HL-60 (cell line): ENCODE data around the gene ACCS.

Experiments
- DNase-seq, 2 experiments: peaks; one replicate each; pipeline ENCODE4 v3.0.0-alpha.2; 2010 to 2020; ENCODE audit warnings: low read depth in 1 of 2, low spot score in 1 of 2
- H3K27ac ChIP-seq: fragments of 250-450 bp; sonication (Bioruptor Pico); replicated peaks from 2 replicates; pipeline ENCODE4 v1.5.1; 2020; ENCODE audit warnings: mild to moderate bottlenecking, moderate library complexity
- H3K27me3 ChIP-seq: fragments of 250-450 bp; sonication (Bioruptor Pico); 2 replicates; pipeline ENCODE4 v1.5.1; 2021; ENCODE audit warnings: mild to moderate bottlenecking, moderate library complexity; ENCODE audit not compliant: insufficient read depth, poor library complexity, severe bottlenecking
- H3K4me3 ChIP-seq: replicated peaks from 2 replicates; pipeline ENCODE4 v1.5.1; 2011; ENCODE audit warnings: mild to moderate bottlenecking, control low read depth, low read length; ENCODE audit not compliant: insufficient read depth
- CTCF ChIP-seq: IDR thresholded peaks from one replicate; pipeline ENCODE4 v1.5.1; 2011; ENCODE audit warnings: low read length, control low read depth, inconsistent platforms; ENCODE audit not compliant: insufficient read depth
- GABPA ChIP-seq: IDR thresholded peaks from 2 replicates; pipeline ENCODE4 v1.6.1; 2012; ENCODE audit warnings: low read depth
- POLR2AphosphoS5 ChIP-seq: IDR thresholded peaks from 2 replicates; pipeline ENCODE4 v1.6.1; 2012; ENCODE audit warnings: low read depth
- SPI1 ChIP-seq: IDR thresholded peaks from 2 replicates; pipeline ENCODE4 v1.6.1; 2012; ENCODE audit warnings: low read depth, mild to moderate bottlenecking, borderline replicate concordance
- TF ChIP-seq, protein P1 (sequence below): IDR thresholded peaks from 2 replicates; pipeline ENCODE4 v1.6.1; 2012; ENCODE audit warnings: low read depth; ENCODE audit not compliant: insufficient replicate concordance

Gene ACCS

GRCh38 chr11:44018127-44018521 lies 47.9 kb upstream of the ACCS start:
- TF ChIP-seq GABPA (no peak), CTCF (no peak), POLR2AphosphoS5 (no peak), SPI1 (no peak)
- TF ChIP-seq, protein P1, sequence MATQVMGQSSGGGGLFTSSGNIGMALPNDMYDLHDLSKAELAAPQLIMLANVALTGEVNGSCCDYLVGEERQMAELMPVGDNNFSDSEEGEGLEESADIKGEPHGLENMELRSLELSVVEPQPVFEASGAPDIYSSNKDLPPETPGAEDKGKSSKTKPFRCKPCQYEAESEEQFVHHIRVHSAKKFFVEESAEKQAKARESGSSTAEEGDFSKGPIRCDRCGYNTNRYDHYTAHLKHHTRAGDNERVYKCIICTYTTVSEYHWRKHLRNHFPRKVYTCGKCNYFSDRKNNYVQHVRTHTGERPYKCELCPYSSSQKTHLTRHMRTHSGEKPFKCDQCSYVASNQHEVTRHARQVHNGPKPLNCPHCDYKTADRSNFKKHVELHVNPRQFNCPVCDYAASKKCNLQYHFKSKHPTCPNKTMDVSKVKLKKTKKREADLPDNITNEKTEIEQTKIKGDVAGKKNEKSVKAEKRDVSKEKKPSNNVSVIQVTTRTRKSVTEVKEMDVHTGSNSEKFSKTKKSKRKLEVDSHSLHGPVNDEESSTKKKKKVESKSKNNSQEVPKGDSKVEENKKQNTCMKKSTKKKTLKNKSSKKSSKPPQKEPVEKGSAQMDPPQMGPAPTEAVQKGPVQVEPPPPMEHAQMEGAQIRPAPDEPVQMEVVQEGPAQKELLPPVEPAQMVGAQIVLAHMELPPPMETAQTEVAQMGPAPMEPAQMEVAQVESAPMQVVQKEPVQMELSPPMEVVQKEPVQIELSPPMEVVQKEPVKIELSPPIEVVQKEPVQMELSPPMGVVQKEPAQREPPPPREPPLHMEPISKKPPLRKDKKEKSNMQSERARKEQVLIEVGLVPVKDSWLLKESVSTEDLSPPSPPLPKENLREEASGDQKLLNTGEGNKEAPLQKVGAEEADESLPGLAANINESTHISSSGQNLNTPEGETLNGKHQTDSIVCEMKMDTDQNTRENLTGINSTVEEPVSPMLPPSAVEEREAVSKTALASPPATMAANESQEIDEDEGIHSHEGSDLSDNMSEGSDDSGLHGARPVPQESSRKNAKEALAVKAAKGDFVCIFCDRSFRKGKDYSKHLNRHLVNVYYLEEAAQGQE: no peak
- Histone ChIP-seq H3K27ac (no peak overlapping the region), H3K4me3 (no peak overlapping the region), H3K27me3 (no peaks in the 10 kb centered on the region)
- DNase-seq: no peak

- Histone ChIP-seq H3K27ac (no peak overlapping the region), H3K27me3 (no peaks in the 10 kb centered on the region), H3K4me3 (no peak overlapping the region)
- DNase-seq: no peak
- TF ChIP-seq CTCF: no peak
- TF ChIP-seq, protein P1: no peak
- no peak for TF ChIP-seq SPI1
- TF ChIP-seq GABPA: no peak
- TF ChIP-seq POLR2AphosphoS5: no peak
Observed at GRCh38 chr11:44018829-44019228, 47.2 kb upstream of the ACCS start.

GRCh38 chr11:44024977-44025376 lies 41.1 kb upstream of the ACCS start:
- TF ChIP-seq GABPA (no peak), CTCF (no peak), POLR2AphosphoS5 (no peak), SPI1 (no peak)
- TF ChIP-seq, protein P1: no peak
- no peak for DNase-seq
- H3K27ac ChIP-seq: no peak overlapping the region

More at GRCh38 chr11:44024977-44025376, 41.1 kb upstream of the ACCS start:
- Histone ChIP-seq H3K4me3 (no peak overlapping the region), H3K27me3 (no peaks in the 10 kb centered on the region)
